ENCODE results near the gene SLC16A11. TPM values are rescaled to one million over a fixed set of nuclear protein-coding genes. Genes with fewer than 3 reads are reported as not detected.
A peak's percentile ranks its signal among the peaks of the same experiment; 100 is the strongest.

Gene SLC16A11
- polyA plus RNA-seq, 1 donor from 2014 or later = 3.4 TPM

DNA sequence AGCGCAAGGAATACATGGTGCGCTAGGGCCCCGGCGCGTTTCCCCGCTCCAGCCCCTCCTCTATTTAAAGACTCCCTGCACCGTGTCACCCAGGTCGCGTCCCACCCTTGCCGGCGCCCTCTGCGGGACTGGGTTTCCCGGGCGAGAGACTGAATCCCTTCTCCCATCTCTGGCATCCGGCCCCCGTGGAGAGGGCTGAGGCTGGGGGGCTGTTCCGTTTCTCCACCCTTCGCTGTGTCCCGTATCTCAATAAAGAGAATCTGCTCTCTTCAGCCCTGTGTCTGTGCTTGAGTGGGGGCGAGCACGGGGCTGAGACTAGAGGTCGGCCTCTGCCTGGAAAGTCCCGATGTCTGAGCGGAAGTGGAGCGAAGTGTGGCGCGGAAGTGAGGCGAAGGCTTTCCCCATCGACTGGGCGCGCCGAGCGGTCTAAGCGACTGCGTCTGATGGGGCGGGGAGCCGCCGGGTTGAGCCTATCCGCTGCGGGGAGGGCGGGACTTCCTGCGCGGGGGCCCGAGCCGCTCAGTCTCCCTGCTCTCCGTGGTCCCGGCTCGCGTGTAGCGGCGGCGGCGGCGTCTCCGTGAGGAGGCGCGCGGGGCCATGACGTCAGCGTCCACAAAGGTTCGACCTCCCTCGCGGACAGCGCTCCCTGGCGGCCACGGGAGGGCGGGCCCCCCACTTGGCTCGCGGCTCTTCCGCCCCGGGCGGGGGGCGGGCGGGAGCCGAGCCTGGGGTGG, 29.5 kb downstream of the SLC16A11 start:
- H3K27me3 Mint-ChIP-seq = no peaks in the 10 kb centered on the region
- no peaks in the 10 kb centered on the region for H3K9me3 Mint-ChIP-seq
- H3K36me3 Mint-ChIP-seq = peaks cover 2% of the 10 kb centered on the region
- H3K4me3 Mint-ChIP-seq = peak overlapping the region; percentile 91 to 100 (median 98)
- H3K4me1 Mint-ChIP-seq = peaks cover 20 to 34% (median 25%) of the 10 kb centered on the region in 3 donors
- peak overlapping the region; percentile 96 to 100 (median 100) for H3K27ac Mint-ChIP-seq

DNA sequence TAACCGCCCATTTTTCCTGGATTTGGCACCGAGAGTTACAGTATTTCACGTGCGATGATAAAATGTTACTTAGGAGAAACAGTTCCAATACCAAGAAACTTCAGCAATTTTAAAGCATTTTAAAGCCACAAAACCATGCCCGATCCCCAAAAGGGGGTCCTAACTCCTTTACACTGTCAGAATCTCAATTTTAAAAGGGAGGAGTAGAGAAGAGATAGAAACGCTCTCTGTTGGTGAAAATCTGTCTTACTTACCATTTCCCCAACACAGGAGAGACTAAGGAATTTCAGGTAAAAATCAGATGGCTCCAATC, 32.0 kb downstream of the SLC16A11 start:
- peaks cover 20 to 41% (median 25%) of the 10 kb centered on the region in 3 donors for H3K4me1 Mint-ChIP-seq
- no peaks in the 10 kb centered on the region for H3K9me3 Mint-ChIP-seq
- H3K36me3 Mint-ChIP-seq = no peaks in the 10 kb centered on the region
- H3K4me3 Mint-ChIP-seq = peak overlapping the region; percentile 91 to 100 (median 98)
- H3K27ac Mint-ChIP-seq = peak overlapping the region; percentile 96 to 100 (median 100)
- H3K27me3 Mint-ChIP-seq = no peaks in the 10 kb centered on the region

GRCh38 chr17:7011415-7011814, 32.5 kb downstream of the SLC16A11 start:
- H3K9me3 Mint-ChIP-seq = no peaks in the 10 kb centered on the region
- H3K27me3 Mint-ChIP-seq = no peaks in the 10 kb centered on the region
- H3K4me1 Mint-ChIP-seq = peaks cover 20 to 42% (median 25%) of the 10 kb centered on the region in 3 donors
- H3K27ac Mint-ChIP-seq = peak overlapping the region in 2 of 3 donors; percentile 96 to 100
- H3K36me3 Mint-ChIP-seq = no peaks in the 10 kb centered on the region
- H3K4me3 Mint-ChIP-seq = peak overlapping the region; percentile 91 to 100 (median 98)

DNA sequence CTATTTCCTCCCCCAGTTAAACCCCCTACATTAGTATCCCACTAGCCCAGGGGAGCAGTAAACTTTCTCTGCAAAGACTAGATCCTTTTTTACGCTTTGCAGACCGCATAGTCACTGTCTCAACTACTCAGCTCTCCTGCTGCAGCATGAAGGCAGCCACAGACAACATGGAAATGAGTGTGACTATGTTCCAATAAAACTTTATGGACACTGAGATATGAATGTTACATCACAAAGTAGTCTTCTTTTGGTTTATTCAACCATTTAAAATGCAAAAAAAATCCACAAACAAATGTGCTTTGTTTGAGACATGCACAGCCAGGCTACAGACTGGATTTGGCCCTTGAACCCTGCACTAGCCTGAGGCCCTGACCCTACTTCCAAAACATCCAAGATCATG, 33.4 kb downstream of the SLC16A11 start:
- H3K4me1 Mint-ChIP-seq = peaks cover 19 to 37% (median 19%) of the 10 kb centered on the region in 3 donors
- peak overlapping the region; percentile 47 to 70 (median 67) for H3K27ac Mint-ChIP-seq
- H3K36me3 Mint-ChIP-seq = no peaks in the 10 kb centered on the region
- no peaks in the 10 kb centered on the region for H3K27me3 Mint-ChIP-seq
- H3K4me3 Mint-ChIP-seq = peak overlapping the region; percentile 54 to 98 (median 81)
- H3K9me3 Mint-ChIP-seq = no peaks in the 10 kb centered on the region

DNA sequence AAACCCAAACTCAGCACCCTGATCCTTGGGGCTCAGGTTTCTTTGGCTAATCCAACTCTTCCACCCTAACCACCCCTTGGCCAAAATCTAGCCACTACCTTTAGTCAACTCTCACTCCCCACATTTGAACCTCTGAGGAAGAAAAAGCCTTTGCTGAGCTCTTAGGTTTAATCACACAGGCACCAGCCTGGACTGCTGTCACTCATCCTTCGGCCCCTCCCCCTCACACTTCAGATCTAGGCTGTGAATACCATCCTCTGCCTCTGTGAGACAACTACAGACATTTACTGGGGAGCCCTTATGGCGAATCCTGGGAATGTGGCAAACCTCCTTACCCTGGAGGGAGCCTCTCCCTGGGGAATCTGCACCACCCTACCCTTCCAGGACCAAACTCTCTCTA, 36.7 kb downstream of the SLC16A11 start:
- H3K27ac Mint-ChIP-seq = peak overlapping the region in 1 of 3 donors; percentile 17
- no peaks in the 10 kb centered on the region for H3K36me3 Mint-ChIP-seq
- H3K27me3 Mint-ChIP-seq = no peaks in the 10 kb centered on the region
- H3K4me1 Mint-ChIP-seq = peaks cover 16 to 37% (median 19%) of the 10 kb centered on the region in 3 donors
- no peaks in the 10 kb centered on the region for H3K9me3 Mint-ChIP-seq
- H3K4me3 Mint-ChIP-seq = peak overlapping the region in 1 of 4 donors; percentile 5

DNA sequence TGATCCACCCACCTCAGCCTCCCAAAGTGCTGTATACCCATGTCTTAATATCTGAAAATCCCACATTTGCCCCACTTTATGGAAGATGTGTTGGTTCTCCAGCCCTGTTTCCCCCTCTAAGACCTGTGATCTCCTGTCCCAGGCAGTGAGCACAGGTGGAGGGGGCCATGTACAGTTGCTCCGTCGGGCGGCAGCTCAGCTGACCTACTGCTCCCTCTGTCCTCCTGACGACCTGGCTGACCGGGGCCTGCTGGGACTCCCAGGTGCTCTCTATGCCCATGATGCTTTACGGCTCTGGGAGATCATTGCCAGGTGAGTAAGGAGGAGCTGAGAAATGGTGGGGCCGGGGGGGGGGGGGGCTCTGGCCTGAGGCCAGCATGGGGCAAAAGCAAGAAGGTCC, 38.2 kb downstream of the SLC16A11 start:
- H3K27ac Mint-ChIP-seq = no peak overlapping the region
- H3K4me1 Mint-ChIP-seq = peaks cover 14 to 31% (median 15%) of the 10 kb centered on the region in 3 donors

GRCh38 chr17:7004398-7005253, 39.3 kb downstream of the SLC16A11 start:
- Mint-ChIP-seq H3K27ac (peak overlapping the region in 2 of 3 donors; percentile 6 to 7), H3K4me3 (peak overlapping the region in 1 of 4 donors; percentile 0), H3K9me3 (no peaks in the 10 kb centered on the region), H3K4me1 (peaks cover 9 to 22% (median 10%) of the 10 kb centered on the region in 3 donors), H3K27me3 (no peaks in the 10 kb centered on the region), H3K36me3 (no peaks in the 10 kb centered on the region)

More for the DNA sequence above, 38.2 kb downstream of the SLC16A11 start:
- Mint-ChIP-seq H3K4me3 (no peak overlapping the region), H3K36me3 (no peaks in the 10 kb centered on the region), H3K9me3 (no peaks in the 10 kb centered on the region), H3K27me3 (no peaks in the 10 kb centered on the region)

DNA sequence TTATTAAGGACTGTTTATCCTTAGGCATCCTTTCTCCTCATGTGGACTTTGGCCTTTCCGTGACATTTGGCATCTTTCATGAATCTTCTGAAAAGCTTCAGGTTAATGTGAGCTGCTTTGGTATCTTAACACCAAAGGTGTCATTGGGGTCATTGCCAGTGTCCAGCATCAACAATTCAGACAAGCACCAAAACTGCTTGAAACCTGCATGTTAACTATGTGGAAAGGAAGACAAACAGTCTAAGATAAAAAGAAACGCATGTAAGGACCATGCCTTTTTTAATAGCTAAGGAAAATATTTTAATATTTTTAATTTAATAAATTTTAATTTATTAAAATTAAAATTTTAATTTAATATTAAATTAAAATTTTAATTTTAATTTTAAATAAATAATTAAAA, 40.1 kb downstream of the SLC16A11 start:
- Mint-ChIP-seq H3K36me3 (no peaks in the 10 kb centered on the region), H3K9me3 (no peaks in the 10 kb centered on the region), H3K4me1 (peaks cover 9 to 17% (median 10%) of the 10 kb centered on the region in 3 donors), H3K27ac (no peak overlapping the region), H3K27me3 (no peaks in the 10 kb centered on the region), H3K4me3 (no peak overlapping the region)

GRCh38 chr17:7002288-7003047, 41.4 kb downstream of the SLC16A11 start:
- H3K36me3 Mint-ChIP-seq = peaks cover 1% of the 10 kb centered on the region
- H3K4me3 Mint-ChIP-seq = no peak overlapping the region
- H3K4me1 Mint-ChIP-seq = peaks cover 9 to 17% (median 10%) of the 10 kb centered on the region in 3 donors
- H3K27ac Mint-ChIP-seq = no peak overlapping the region
- H3K27me3 Mint-ChIP-seq = no peaks in the 10 kb centered on the region
- H3K9me3 Mint-ChIP-seq = no peaks in the 10 kb centered on the region

DNA sequence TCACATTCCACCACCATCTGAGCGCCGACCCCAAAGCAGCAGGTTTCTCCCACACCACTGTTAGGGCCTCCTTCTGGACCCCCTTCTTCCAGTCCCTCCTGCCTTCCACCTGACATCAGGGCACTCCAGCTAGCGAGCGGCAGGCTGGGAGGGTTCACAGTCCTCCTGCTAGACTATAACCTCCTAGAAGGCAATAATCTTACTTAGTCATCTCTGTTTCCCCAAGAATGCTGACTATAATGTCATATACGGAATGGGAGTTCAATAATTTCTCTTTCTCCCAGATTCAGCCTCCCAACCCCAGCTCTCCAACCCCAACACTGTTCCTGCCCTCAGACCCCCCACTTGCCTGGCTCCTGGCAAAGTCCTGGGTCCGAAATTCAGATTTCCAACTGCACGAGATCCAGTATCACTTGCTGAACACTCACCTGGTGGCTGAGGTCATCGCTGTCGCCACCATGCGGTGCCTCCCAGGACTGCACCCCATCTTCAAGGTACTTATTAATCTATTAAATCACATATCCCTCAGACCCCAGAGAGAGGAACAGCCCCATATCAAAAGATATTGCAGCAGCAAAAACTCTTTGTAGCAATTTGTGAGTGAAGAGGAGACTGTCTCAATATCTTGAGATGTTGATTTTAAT, 42.5 kb downstream of the SLC16A11 start:
- Mint-ChIP-seq H3K27ac (peak overlapping the region in 1 of 3 donors; percentile 92), H3K27me3 (no peaks in the 10 kb centered on the region), H3K36me3 (peaks cover 7% of the 10 kb centered on the region), H3K4me3 (no peak overlapping the region), H3K4me1 (peaks cover 9 to 11% (median 10%) of the 10 kb centered on the region in 3 donors), H3K9me3 (no peaks in the 10 kb centered on the region)

DNA sequence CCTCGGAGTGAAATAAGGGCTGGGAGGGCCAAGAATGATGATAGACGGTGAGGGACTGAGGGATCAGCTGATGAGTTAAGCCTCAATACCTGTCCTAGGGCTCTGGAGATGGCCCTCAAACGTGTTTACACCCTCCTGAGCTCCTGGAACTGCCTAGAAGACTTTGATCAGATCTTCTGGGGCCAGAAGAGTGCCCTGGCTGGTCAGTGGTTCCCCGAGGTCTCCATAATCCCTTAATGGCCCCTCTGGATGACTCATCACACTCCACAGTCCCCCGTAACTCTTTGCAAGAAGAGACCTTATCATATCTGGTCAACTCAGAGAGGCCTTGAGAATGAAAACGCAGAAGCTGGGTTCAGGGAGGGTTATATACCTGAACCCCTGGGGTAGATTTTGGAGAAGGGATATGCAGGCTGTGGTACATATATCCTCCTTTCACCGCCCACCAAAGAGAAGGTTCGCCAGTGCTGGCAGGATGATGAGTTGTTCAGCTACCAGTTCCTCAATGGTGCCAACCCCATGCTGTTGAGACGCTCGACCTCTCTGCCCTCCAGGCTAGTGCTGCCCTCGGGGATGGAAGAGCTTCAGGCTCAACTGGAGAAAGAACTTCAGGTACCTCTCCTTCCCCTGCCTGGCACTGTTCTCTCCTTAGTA, 44.9 kb downstream of the SLC16A11 start:
- Mint-ChIP-seq H3K27ac (no peak overlapping the region), H3K27me3 (no peaks in the 10 kb centered on the region), H3K4me3 (no peak overlapping the region)

GRCh38 chr17:6997171-6997570, 46.7 kb downstream of the SLC16A11 start:
- Mint-ChIP-seq H3K4me1 (peaks cover 1 to 4% (median 3%) of the 10 kb centered on the region in 3 donors), H3K27ac (no peak overlapping the region), H3K9me3 (no peaks in the 10 kb centered on the region), H3K27me3 (no peaks in the 10 kb centered on the region), H3K4me3 (no peak overlapping the region), H3K36me3 (peaks cover 7% of the 10 kb centered on the region)

More for the DNA sequence above, 44.9 kb downstream of the SLC16A11 start:
- Mint-ChIP-seq H3K9me3 (no peaks in the 10 kb centered on the region), H3K36me3 (peaks cover 7% of the 10 kb centered on the region), H3K4me1 (peaks cover 3 to 4% (median 3%) of the 10 kb centered on the region in 3 donors)

DNA sequence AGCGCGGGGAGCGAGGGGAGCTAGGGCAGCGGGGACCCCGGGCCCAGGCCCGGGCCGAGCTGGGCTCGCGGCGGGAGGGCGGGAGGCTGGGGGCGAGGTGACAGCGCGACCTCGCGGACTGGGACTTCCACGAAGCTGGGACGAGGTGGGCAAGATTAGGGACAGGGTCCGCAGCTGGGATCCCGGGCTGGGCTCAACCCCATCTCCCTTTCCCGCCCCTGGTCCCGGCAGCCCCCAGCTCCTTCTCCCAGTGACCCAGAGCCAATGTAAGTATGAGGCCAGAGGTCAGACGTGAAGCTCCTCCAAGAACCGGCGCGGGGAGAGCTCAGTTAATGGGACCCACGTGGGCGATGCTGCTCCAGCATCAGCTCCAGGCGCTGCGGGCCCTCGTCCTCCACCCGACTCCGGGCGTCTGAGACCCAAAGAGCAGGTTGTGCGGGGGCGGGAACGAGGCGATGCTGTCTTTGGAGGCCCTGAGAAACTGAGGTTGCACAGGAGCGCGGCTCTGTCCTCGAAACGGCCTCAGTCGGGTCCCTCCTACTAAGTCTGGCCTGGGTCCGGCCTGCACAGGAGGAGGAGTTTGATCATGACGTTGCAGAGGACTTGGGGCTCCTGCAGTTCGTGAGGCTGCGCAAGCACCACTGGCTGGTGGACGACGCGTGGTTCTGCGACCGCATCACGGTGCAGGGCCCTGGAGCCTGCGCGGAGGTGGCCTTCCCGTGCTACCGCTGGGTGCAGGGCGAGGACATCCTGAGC, 47.5 kb downstream of the SLC16A11 start:
- Mint-ChIP-seq H3K4me1 (peaks cover 0 to 3% (median 1%) of the 10 kb centered on the region in 3 donors), H3K27me3 (no peaks in the 10 kb centered on the region), H3K27ac (no peak overlapping the region), H3K9me3 (no peaks in the 10 kb centered on the region), H3K4me3 (no peak overlapping the region), H3K36me3 (peaks cover 7% of the 10 kb centered on the region)
